ENCODE measurements around the gene FRMD3. TPM values are rescaled to one million over a fixed set of nuclear protein-coding genes. Genes with fewer than 3 reads are reported as not detected.
"Not testable (repeated sequence)": the region's sequence is repeated elsewhere in the genome, so short reads cannot be mapped to it uniquely, and the experiment has no call there.

FRMD3 gene
- total and polyA plus RNA-seq, 11 donors = 28.9 to 195 (median 82.4) TPM

DNA sequence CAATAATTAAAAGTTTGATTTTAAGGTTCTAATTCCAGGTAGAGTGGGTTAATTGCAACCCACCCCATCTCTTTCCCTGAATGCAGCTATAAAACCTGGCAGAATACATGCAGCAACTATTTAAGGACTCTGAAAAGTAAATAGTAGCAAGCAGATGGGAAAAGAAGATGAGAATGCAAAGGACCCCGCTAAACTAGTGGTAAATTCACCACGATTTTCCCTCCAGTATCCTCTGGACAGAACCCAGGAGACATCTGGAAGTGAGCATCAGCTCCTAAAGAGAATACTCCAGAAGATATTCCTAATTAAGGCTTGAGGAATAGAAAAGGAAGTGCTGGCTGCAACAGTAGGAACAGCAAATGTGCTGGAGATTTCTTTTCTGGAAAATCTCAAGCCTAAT lies 170.9 kb downstream of the FRMD3 start:
- Histone ChIP-seq H3K36me3 (no peaks in the 10 kb centered on the region), H3K4me3 (no peak overlapping the region), H3K27me3 (no peaks in the 10 kb centered on the region), H3K27ac (no peak overlapping the region), H3K9me3 (peaks cover 0 to 12% (median 0%) of the 10 kb centered on the region in 12 donors), H3K4me1 (peaks cover 0 to 12% (median 5%) of the 10 kb centered on the region in 12 donors)
- no peak for ATAC-seq
- TF ChIP-seq CTCF (IDR thresholded peaks at IDR 0.05) (no peak), POLR2A (IDR thresholded peaks at IDR 0.05) (no peak)
- WGBS, 4 donors = 59 to 69% (median 63%) methylated on average over 2 of the region's 2 CpGs
- intact Hi-C loops (cut with DNase I) = no loop called here
- no peak for DNase-seq

DNA sequence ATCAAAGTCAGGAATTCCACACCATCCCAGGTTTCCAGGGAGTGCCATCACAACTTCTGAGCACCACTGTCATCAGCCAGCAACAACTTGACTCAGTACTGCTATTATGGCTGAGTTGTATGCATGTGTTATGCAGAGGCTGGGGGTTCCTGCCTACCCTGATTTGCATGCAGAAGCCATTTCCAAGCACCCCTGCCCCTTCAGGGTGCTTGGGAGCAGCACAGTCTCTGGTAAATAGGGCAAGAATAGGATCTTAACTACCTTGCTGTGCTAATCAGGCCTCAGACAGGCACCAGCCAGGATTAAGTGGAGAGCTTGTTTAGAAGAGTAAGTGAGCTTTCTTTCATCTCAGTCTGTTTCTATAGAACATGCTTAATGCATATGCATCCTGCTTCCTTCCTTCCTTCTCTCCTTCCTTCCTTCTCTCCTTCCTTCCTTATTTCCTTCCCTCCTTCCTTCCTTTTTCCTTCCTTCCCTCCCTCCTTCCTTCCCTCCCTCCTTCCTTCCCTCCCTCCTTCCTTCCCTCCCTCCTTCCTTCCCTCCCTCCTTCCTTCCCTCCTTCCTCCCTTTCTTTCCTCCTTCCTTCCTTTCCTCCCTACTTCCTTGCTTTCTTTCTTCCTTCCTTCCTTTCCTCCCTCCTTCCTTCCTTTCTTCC lies 175.7 kb downstream of the FRMD3 start:
- DNase-seq = no peak
- no peaks in the 10 kb centered on the region for H3K36me3 ChIP-seq
- TF ChIP-seq CTCF (IDR thresholded peaks at IDR 0.05) (no peak), POLR2A (IDR thresholded peaks at IDR 0.05) (no peak)
- peaks cover 0 to 5% (median 0%) of the 10 kb centered on the region in 12 donors for H3K9me3 ChIP-seq
- intact Hi-C loops (cut with DNase I) = loop anchor here in 1 of 10 donors (5.0 kb wide), 1 partner anchor 35 kb away; no protein-coding TSS in a partner anchor
- H3K4me1 ChIP-seq = peaks cover 0 to 12% (median 5%) of the 10 kb centered on the region in 12 donors
- no peak overlapping the region for H3K4me3 ChIP-seq
- no peak overlapping the region for H3K27ac ChIP-seq
- H3K27me3 ChIP-seq = no peaks in the 10 kb centered on the region
- no peak for ATAC-seq

GRCh38 chr9:83359039-83359438 lies 179.2 kb downstream of the FRMD3 start:
- no peak for TF ChIP-seq POLR2A (IDR thresholded peaks at IDR 0.05)
- TF ChIP-seq CTCF (IDR thresholded peaks at IDR 0.05) = no peak
- Histone ChIP-seq H3K9me3 (peaks cover 0 to 9% (median 0%) of the 10 kb centered on the region in 12 donors), H3K27me3 (no peaks in the 10 kb centered on the region), H3K36me3 (no peaks in the 10 kb centered on the region), H3K4me1 (peaks cover 0 to 11% (median 0%) of the 10 kb centered on the region in 12 donors), H3K4me3 (no peak overlapping the region), H3K27ac (no peak overlapping the region)
- intact Hi-C loops (cut with DNase I) = loop anchor here in 1 of 10 donors (10.0 kb wide), 1 partner anchor 56 kb away; no protein-coding TSS in a partner anchor
- WGBS, 4 donors = 83 to 89% (median 84%) methylated on average over 3 of the region's 3 CpGs
- no peak for ATAC-seq
- no peak for DNase-seq

DNA sequence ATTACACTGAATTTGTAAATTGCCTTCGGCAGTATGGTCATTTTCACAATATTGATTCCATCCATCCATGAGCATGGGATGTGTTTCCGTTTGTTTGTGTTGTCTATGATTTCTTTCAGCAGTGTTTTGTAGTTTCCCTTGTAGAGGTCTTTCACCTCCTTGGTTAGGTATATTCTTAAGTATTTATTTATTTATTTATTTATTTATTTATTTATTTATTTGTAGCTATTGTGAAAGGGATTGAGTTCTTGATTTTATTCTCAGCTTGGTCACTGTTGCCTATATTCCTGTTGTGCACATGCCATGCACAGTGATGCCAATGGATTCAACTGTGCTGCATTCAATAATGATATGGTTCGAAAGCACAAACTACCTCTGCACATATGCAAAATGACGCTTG lies 179.7 kb downstream of the FRMD3 start:
- H3K4me3 ChIP-seq, H3K27me3 ChIP-seq, H3K36me3 ChIP-seq, H3K9me3 ChIP-seq, DNase-seq, H3K27ac ChIP-seq, ATAC-seq: not testable (repeated sequence)
- WGBS, 4 donors = 97 to 100% (median 98%) methylated on average over 4 of the region's 4 CpGs
- H3K4me1 ChIP-seq = peaks cover 0 to 11% (median 0%) of the 10 kb centered on the region in 12 donors
- intact Hi-C loops (cut with DNase I) = loop anchor here in 1 of 10 donors (10.0 kb wide), 1 partner anchor 56 kb away; no protein-coding TSS in a partner anchor
